GOT3 (cell line): ENCODE data around the gene WASF3.
"Not testable (repeated sequence)": the region's sequence is repeated elsewhere in the genome, so short reads cannot be mapped to it uniquely, and the experiment has no call there.

Source experiments
- DNase-seq: peaks from one replicate; lab custom pipeline; 2025; ENCODE audit warnings: mixed read lengths; lab: John Stamatoyannopoulos, UW

The WASF3 gene

DNA sequence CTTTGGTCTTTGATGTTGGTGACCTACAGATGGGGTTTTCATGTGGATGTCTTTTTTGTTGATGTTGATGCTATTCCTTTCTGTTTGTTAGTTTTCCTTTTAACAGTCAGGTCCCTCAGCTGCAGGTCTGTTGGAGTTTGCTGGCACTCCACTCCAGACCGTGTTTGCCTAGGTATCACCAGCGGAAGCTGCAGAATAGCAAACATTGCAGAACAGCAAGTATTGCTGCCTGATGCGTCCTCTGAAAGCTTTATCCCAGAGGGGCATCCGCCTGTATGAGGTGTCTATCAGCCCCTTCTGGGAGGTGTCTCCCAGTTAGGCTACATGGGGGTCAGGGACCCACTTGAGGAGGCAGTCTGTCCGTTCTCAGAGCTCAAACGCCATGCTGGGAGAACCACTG, 78.2 kb downstream of the WASF3 start:
- DNase-seq, result not testable (repeated sequence)

DNA sequence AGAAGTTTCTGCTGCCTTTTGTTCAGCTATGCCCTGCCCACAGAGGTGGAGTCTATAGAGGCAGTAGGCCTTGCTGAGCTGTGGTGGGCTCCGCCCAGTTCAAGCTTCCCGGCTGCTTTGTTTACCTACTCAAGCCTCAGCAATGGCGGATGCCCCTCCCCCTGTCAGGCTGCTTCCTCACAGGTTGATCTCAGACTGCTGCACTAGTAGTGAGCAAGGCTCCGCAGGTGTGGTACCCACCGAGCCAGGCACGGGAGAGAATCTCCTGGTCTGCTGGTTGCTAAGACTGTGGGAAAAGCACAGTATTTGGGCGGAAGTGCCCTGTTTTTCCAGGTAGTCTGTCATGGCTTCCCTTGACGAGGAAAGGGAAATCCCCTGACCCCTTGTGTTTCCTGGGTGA, 78.6 kb downstream of the WASF3 start:
- not testable (repeated sequence) for DNase-seq

DNA sequence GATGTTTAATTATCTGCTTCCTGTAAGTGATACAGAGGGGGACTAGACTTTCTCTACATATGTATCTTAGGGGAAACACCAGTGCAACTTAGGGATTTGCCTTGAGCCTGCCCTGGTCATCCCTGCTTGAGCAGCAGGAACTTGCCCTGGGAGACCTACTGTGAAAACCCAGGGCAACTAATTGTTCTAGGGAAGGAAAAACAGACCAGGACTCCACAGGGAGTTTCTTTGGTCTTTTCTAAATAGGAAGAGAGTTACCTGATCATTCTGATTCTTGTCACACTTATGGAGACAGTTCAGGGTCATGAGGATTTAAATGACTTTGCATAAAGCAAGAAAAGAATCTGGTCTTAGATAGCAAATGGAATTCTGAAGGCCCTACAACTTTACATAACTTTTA, 89.1 kb downstream of the WASF3 start:
- DNase-seq, result no peak

DNA sequence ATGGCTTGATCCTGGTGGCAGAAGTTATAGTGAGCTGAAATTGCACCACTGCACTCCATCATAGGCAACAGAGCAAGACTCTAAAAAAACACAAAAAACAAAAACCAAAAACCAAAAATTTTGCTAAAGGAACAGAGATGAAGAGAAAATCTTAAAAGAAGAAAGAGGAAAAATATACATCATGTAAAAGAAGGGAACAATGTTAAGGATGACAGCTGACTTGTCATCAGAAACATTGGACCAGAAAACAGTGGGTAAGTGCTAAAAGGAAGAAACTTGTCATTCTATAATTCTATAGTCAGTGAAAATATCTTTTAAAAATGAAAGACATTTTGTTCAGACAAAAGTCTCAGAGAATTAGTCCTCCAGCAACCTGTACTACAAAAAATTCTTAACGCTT, 93.8 kb downstream of the WASF3 start:
- DNase-seq, result no peak

DNA sequence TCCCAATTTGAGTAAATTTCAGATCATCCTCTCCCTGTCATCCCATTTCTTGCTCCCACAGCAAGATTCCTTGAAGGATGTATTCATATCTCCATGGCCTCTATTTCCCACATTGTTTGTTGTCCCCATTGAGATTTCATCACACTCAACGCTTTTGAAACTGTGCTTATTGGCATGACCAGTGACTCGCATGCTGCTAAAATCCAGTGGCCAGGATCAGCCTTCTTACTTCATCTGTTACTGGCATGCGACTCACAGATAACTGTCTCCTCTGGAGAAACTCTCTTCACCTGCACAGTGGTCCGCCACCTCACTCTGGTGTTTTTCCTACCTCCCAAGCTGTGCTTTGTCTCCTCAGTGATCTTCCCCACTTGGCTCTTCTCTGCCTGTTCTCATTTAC, 95.8 kb downstream of the WASF3 start:
- DNase-seq, result no peak

DNA sequence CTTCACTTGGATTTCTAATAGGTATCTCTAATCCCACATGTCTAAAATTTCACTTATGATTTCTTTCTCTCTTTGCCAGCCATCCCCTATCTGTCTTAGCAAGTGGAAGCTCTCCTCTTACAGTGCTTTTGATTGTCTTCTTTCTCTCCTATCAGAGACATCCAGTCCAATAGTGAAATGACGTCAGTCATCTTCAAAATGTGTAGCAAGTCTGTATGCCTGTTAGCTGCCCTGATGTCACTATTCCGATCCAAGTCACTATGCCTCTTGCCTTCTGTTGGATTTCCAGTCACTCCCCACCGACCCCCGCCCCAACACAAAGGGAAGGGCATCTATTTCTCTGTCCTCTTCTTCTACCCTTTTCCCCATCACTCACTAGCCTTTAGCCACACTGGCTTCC, 96.4 kb downstream of the WASF3 start:
- DNase-seq, result no peak

DNA sequence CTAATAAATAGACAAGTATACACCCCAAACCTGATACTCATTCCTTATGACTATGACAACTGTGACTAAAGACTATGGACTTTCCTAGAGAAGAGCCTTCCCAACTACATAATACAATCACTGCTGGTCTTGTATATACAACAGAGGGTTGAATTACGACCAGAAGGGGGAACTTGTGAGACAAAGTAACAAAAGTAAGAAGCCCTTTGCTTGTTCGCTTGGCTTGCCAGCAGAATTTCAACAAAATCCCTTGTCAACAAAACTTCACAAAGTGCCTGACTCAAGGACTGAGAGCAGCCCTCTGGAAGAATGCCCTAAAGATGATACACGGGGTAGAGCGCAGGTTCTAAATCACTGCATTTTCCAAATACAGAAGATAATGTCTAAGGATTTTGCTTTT, 99.4 kb downstream of the WASF3 start:
- DNase-seq, result no peak

DNA sequence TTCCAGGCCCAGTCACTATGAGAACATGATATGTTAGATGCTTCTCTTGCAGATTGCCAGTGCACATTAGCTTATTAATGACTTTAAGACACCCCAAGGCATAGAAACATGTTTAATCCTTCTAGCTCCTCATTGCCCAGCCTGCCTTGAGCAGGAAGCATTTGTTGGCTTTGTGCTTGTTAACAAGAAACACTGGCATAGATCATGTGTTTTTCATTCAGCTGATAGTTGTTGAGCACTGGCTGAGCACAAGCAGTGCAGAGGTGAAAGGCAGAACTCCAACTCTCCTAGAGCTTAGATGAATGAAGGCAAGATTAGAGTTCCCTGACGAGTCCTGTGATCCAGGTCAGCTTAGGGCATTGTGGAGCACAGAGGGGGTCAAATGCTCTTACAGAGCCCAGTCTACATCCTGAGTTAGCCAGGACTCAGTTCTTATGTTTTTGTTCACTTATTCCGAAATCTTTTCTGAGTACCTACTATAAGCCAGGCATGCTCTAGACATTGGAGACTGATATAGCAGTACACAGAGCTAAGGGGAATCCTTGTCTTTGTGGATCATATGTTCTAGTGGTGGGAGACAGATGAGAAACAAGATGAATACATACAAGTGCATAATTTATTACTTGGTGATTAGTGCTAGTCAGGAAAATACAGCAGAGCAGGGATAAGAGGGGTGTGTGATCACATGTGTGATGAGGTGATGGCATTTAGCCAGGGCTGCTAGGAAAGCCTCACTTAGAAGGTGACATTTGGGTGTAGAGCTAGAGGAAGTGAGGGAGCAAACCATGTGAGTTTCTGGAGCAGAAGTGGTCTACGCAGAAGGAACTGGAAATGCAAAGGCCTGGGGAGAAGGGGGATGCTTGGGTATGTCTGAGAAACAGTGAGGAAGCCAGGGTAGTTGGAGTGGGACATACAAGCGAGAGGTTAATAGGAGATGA, 101.2 kb downstream of the WASF3 start:
- no peak for DNase-seq

DNA sequence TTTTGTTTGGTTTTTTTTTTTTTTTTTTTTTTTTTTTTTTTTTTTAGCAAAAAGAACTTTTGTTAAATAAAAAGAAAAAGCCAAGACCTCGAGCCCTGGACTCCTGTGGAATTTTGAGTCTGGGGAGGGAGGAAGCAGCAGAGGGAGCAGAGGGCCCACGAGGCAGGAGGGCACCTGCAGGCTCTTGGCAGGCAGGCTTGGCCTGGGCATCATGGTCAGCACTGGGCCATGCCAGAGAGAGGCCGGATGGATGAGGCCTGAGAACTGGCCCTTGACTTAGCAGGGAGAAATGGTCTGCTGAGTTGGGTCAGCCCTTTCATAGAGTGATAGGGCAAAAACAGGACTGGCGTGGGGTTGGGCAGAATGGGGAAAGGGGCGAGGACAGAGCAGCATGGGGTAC, 102.7 kb downstream of the WASF3 start:
- DNase-seq, result no peak

DNA sequence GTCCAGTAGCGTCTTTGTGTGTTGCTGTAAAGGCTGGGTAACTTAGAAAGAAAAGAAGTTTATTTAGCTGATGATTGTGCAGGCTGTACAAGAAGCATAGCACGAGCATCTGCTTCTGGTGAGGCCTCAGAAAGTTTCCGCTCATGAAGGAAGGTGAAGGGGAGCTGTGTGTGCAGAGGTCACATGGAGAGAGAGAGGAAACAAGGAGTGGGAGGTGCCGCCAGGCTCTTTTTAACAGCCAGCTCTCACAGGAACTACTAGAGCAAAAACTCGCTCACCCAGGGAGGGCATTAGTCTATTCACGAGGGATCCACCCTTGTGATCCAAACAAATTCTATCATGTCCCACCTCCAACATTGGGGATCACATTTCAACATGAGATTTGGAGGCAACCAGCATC, 103.3 kb downstream of the WASF3 start:
- no peak for DNase-seq

DNA sequence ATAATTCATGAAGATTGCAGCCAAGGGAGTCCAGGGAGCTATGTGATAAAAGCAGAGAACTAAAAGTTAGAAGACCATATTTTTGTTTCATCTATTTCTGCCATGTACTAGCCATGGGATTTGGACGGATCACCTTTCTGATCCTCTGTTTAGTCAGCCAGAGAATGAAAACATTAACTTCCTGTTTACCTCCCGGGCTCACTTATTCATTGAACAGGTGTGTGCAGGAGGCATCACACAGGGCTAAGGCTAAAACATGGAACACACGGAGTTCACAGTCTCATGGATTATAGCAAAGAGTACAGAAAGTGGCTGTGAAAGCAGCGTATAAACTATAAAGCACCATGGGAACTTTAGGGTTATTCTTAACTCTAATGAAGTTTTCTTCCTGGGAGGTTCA, 106.3 kb downstream of the WASF3 start:
- DNase-seq, result no peak

DNA sequence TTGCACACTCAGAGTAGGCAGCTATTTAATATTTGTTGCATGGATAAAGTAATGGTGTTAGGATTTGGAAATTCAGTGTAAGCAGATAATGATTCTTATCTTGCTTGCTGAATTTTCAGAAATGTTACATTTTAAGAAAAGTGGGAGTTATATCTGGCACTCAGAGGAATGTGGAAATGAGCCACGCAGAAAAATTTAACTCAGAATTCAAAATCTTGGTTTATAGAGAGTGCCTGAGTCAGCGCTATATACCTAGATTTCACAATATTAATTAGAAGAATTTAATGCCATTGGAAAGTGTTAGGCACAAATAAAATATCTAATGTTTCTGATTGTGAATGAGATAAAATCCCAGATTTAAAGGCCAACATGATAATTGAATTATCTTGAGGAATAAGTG, 106.8 kb downstream of the WASF3 start:
- no peak for DNase-seq

DNA sequence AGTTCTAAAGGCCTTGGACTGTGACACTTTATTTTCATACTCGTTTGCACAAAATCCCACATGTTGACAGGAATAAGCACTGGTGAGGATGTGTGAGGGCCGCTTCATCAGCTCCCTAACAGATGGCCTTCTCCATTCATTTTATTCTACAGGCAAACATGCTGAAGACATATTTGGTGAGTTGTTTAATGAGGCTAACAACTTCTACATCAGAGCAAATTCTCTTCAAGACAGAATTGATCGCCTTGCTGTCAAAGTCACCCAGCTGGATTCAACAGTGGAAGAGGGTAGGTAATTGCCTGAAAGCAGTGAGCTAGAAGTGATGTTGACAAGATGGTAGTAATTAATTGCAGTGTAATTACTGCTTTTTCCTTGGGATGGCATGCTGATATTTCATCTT, 107.4 kb downstream of the WASF3 start:
- no peak for DNase-seq

DNA sequence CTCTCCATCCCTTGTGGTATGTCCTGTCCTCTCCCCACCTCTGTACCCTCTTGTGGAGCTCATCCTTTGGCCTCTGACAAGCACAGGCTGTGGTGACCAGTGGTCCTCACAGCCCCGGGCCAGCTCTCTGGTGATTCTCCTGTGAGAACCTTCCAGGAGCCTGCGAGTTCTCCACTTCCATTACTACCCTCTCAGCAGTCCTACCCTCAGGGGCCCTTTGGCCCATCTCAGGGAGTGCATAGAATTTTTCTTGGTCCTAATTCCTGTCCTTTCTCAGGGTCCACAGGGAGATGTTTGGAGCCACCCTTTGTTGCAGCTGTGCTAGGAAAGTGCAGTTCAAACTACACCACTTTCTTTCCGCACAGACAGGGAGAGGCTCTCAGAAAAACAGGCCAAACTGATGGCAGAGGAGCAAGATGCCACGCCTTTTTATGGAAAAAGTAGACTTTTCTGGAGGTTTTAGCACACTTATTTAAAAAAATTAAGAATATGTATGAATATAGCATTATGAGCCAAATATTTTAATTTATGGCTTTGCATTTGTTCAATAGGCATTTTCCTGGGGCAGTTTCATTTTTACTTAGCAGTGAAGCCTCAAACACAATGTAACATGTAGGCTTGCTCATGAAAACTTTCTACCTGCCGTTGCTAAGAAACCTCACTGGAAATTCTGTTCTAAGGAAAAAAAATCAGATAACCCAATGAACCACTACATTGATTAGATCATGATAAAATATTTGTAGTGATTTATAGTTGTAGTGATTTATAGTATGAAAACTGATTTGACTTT, 111.1 kb downstream of the WASF3 start:
- no peak for DNase-seq

DNA sequence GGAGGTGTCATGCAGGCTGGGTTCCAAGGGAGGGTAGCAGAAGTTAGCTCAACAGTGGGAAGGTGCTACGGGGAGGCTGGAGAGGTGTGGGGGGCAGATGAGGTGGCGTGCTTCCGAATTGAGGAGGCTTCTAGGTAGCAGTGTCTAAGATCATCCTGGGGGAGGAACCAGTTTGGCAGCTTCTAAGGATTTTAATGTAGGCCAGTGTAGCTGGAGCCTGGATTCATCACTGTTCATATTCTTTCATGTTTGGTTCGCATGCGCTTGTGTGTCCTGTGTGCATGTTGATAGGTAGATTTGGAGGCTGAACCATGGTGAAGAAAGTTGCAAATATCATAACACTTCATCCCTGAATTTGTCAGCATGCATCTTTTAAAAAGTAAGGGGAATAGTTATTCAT, 116.4 kb downstream of the WASF3 start:
- DNase-seq, result no peak

DNA sequence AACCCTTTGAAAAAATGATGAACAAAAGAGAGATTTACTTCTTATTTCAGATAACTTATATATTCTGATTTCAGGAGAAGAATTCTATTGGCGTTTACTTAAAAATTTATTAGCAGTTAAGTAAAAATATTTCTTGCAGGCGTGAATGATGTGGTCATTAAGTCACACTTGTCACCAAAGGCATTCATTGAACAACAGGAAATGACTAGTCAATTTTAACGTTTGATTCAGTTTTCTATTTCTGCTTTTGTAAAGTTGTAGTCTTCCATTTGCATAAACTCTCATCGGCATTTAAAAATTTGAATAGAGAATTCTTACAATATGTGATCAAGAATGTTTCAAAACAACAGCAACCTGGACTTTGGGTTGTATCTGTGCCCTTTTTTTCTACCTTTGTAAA, 119.7 kb downstream of the WASF3 start:
- DNase-seq, result no peak

DNA sequence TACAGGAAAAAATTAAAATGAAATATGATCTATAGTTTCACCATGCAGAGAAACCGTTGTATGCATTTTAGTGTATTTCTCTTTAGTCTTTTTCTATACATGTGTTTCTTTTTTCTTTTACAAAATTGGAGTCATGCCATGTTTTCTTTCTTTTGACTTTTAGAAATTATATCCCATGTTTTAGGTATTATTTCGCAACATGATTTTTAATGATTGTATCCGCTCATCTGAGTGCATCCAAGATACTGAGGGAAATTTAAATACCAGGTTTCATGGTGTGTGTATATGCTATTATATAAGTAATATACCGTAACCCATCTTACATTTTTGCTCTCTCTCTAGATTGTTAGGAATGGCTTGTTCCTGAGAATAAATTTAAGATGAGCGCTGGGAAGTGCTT, 120.8 kb downstream of the WASF3 start:
- DNase-seq, result no peak

DNA sequence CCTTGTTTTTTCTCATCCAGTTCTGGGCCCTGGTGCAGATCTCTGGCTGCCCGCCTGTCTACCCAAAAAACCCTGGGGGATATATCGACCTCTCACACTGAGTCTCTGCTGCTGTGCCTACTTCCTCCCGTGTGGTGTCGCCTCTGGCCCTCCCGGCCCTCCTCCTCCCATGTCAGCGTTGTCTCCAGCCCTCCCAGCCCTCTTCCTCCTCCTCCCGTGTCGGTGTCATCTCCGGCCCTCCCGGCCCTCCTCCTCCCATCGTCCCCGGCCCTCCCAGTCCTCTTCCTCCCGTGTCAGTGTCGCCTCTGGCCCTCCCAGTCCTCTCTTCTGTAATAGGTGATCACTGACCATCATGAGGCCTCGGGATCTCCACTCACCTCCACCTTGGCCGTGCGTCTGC, 121.3 kb downstream of the WASF3 start:
- DNase-seq, result no peak

DNA sequence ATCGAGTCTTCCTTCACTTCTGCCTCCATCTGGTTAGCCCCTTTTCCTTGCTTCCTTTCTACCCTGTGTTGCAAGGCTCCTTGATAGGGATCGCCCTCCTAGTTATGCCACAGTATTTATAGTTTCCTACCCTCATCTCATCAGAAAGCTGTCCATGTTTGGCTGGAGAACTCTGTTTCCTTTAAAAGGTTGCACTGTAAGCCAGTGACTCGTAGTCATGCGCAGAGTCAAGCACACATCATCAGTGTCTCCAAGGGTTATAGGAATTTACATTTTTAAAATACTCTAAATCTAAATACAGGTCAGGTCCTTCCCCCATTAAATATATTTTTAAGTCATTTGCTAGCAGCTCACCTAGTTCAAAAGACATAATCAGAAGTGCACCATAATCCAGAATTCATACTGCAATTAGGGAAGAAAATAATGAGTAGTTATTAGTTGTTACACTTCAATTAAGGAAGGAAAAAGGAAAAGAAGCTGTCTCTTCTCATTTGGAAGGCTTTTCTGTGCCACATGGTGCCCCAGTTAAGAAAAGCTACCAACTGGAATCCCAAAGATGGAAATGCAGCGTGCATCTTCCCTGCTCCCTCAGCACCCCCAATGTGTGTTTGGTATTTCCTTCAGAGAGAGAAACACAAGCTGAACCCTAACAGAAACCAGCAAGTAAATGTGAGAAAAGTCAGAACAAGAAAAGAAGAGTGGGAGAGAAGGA, 122.1 kb downstream of the WASF3 start:
- DNase-seq, result no peak

DNA sequence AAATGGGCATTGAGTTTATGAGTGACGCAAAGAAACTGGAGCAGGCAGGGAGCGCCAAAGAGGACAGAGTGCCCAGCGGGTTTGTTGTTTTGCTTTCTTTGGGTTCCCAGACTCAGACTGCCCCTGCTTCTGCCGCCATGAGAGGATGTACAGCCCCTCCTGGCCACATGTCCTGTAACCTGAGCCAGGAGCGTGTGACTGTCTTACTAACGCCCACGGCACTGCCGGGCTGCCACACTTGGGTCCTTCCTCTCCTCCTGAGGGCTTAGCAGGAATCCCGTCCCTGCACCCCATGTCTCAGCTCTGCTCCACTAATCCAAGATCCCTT, 122.6 kb downstream of the WASF3 start:
- no peak for DNase-seq

DNA sequence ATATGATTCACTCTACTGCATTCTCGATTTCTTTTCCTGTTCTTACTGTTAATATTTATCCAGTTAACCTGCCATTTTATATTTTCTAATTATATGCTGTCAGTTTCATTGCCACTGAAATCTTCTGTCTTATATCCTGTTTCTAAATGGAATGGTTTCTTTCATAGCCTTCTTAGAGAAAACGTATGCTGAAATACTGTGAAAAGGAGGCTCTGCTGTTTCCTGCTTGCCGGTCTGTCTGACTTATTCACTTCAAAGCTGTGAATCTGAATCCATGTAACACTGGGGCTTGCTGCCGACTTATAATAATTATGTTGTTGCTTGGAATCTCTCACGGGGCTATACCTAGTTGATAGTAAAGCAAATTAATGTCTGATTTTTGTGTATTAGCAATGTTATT, 123.1 kb downstream of the WASF3 start:
- no peak for DNase-seq

DNA sequence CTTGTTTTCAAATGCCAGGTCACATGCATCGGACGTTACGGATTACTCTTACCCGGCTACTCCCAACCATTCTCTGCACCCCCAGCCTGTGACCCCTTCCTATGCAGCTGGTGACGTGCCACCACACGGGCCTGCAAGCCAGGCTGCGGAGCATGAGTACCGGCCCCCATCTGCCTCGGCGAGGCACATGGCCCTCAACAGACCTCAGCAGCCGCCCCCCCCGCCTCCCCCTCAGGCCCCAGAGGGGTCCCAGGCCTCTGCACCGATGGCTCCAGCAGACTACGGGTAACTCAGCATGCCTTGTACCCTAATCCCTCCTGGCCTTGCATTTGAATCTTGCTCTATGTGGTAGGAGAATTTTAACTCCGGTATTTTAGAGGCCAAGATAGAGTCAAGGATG, 123.6 kb downstream of the WASF3 start:
- no peak for DNase-seq

DNA sequence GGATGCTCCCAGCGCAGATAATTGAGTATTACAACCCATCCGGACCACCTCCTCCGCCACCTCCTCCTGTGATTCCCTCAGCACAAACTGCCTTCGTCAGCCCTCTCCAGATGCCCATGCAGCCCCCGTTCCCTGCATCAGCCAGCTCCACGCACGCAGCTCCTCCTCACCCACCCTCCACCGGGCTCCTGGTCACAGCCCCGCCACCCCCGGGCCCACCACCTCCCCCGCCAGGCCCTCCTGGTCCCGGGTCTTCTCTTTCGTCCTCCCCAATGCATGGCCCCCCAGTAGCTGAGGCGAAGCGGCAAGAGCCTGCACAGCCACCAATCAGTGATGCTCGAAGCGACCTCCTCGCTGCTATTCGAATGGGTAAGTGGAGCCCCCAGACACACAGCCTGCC, 125.1 kb downstream of the WASF3 start:
- DNase-seq, result no peak
